Activated T-helper 9 cell treated with anti-CD3 and anti-CD28 coated beads, Interleukin-2, amount 50 U/mL, for 16 hours (primary cell): ENCODE measurements around the gene RPS6KA4.
"Not testable (repeated sequence)": the region's sequence is repeated elsewhere in the genome, so short reads cannot be mapped to it uniquely, and the experiment has no call there.

Experiments
- DNase-seq: peaks from one replicate; pipeline ENCODE4 v3.0.0-alpha.2; 2020; ENCODE audit warnings: low read depth

Gene RPS6KA4

DNA sequence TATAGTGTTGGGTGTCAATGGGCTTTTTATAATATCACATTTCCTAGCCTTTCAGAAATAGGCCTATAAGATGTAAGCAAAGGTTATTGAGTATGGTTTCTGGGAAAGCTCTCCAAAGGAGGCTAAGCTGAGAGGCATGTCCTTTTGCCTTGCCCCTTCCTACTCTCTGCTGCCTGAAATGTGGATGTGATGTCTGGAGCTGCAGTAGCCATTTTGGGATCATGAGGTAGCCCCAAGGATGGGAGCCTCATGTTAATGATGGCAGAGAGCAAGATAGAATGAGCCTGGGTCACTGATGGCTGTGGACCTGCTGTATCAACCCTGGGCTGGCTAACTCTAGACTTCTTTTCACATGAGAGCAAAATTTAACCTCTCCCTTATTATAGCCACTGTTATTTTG, 29.0 kb downstream of the RPS6KA4 start:
- no peak for DNase-seq

- no peak for DNase-seq
Observed at GRCh38 chr11:64388894-64389293, 29.9 kb downstream of the RPS6KA4 start.

DNA sequence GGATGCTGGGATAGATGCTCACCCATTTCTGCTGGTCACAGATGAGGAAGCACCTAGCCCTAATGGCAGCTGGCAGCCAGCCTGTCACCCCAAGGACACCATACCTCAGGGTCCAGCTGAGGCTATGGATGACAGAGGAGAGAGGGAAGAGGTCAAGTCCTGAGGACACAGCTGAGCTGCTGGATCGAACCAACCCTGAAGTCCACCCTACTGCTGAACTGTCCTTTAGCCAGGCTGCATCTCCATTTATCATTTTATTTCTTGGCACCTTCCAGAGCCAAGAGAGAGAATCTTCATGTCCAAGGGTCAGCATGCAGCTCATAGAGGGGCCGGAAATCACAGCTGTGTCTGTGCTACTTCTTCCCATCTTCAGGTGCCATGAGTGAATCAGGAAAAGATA, 30.9 kb downstream of the RPS6KA4 start:
- no peak for DNase-seq

DNA sequence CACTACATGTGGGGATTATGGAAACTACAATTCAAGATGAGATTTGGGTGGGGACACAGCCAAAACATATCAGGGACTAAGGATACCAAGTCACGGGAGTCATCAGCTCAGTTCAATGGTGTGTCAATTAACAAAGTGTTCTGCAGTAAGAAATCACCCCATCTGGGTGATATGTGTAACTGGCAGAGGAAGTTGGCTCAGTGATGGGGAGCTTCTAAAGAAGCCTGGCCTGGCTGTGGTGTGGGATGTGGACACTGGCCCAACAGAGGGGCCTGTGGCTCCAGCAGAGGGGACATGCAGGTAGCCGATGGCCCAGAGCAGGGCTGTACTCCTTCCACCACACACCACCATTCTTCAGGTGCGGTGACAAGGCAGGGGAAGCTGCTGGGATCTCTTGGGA, 31.6 kb downstream of the RPS6KA4 start:
- no peak for DNase-seq

GRCh38 chr11:64391839-64392238, 32.9 kb downstream of the RPS6KA4 start:
- no peak for DNase-seq

GRCh38 chr11:64395545-64396078, 36.6 kb downstream of the RPS6KA4 start:
- DNase-seq, result no peak

DNA sequence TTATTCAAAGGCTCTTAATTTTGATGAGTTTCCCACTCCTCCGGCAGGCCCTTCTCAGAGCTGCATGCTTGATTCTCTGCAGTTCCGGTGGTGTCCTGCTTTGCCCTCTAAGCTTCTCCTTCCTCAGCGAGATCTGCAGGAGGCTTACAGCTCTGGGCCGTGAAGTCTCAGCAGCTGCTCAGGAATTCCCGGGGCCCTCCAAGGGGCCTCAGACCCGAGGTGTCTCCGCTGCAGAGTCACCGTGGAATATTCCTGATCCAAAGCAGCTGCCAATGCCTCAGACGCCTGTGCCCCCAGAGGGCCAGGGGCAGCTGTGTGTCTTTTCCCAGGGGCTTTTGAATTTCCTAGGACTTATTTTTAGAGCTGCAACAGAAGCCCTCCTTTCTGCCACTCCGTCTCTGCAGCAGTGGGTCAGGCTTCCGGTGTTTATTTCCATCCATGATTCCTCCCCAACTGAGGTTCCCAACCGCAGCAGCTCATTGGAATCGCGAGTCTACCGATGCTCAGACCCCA, 37.2 kb downstream of the RPS6KA4 start:
- no peak for DNase-seq

- no peak for DNase-seq
Observed at GRCh38 chr11:64400102-64400501, 41.1 kb downstream of the RPS6KA4 start.

DNA sequence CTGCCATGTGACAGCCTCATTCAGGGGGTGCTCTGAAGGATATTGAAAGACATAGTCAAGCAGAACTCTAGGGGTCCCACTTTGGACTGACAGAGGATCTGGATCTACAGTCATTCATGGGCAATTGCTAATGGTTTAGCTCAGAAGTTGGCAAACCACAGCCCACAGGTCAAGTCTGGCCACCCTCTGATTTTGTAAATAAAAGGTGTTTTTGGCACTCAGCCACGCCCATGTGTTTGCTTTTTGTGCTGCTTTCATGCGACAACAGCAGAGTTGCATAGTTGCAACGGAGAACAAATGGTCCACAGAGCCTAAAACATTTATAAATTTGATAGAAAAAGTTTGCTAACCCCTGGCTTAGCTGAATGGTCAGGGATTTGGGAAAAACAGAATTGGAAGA, 41.7 kb downstream of the RPS6KA4 start:
- DNase-seq, result no peak

DNA sequence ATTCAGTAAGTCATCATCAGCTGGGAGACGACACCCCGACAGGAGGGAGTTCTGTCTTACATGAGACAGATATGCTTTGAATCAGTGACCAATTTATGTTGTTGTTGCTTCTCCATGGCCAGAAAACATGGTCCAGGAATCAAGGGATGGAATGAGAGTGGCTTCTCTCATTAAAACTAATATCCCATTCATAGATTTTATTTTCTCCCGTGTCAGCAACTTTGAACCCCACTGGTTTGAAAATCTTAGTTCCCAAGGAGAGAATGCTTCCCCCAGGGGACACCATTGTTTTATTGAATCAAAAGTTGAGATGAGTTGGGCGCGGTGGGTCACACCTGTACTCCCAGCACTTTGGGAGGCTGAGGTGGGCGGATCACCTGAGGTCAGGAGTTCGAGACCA, 42.8 kb downstream of the RPS6KA4 start:
- no peak for DNase-seq

- no peak for DNase-seq
Observed at GRCh38 chr11:64403106-64403505, 44.1 kb downstream of the RPS6KA4 start.

GRCh38 chr11:64406221-64406946, 47.4 kb downstream of the RPS6KA4 start:
- no peak for DNase-seq

DNA sequence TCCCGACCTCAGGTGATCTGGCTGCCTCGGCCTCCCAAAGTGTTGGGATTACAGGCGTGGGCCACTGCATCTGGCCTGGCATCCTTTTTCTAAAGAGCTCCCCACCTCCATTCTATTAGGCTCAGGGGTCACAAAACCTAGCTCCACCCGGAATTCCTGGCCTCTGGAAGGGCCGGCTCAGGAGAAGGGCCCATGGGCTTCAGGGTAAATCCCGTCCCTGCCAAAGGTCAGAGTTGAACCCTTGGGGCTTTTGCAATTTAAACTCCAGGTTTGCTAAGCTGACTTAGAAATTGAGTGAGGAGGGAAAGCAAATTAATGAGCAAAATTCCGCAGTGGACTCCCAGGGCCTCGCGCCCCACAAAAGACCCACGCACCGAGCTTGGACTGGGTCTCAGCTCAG, 48.3 kb downstream of the RPS6KA4 start:
- DNase-seq, result no peak

GRCh38 chr11:64407630-64408029, 48.7 kb downstream of the RPS6KA4 start:
- DNase-seq, result no peak

DNA sequence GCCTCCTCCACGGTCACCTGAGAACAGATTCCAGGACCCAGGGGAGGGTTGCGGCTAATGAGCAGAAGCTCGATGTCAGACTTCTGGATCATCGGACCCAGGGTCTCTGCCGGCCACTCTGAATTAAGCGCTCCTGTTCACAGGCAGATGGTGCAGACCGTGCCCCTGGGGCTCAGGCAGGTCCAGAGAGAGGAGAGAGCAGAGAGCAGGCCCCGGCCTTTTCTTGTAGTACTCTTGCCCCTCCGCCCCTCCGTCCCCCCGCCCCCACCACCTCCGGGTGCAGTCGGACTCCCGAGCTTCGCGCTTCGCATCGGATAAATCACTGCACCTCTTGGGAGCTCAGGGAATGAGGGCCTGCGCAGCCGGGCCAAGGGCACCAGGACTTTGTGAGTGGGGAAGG, 50.3 kb downstream of the RPS6KA4 start:
- no peak for DNase-seq

DNA sequence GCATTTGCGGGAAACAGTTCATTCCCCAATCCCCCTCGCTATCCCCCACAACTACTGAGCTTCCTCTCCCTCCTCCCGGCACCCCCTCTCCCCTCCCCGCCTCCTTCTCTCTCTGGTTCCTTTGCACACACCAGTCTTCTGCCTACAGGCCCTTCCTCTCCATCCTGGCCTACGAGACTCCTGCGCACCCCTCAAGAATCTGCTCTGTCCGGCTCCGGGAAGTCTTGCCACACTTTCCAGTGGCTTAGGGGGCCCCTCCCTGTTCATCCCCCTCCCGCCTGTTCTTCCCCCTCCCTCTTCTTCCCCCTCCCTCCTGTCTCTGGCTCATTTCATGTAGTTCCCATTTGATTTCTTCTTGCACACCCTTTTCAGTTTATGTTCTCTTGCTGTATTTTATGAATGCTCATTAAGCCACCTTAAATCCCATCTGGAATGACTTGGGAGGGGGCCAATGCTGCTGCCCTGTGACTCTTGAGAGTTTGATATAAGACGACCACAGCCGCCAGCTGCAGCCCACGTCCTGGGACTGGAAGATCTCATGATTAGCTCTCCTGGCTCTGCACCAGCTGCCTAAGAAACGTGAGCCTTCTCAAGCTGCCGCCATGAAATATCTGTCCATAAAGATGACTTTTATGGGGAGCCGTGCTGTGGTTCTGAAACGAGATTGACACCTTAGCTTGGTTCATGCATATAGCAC, 50.9 kb downstream of the RPS6KA4 start:
- no peak for DNase-seq

DNA sequence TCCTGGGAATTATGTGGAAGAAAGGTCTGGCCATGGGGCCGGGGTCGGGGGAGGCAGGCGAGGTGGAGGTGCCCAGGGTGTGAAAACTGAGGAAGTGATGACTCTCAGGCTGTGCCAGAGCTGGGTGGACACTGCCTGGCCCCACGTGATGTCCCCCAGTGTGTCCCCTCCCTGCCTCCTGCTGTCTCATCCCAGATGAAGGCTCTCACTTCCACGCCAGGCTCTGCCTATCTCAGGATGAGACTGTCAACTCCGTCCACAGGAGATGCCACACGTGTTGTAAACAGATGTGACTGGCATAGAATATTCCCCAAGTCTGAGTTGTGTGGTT, 51.4 kb downstream of the RPS6KA4 start:
- no peak for DNase-seq

GRCh38 chr11:64413417-64413816, 54.5 kb downstream of the RPS6KA4 start:
- no peak for DNase-seq

DNA sequence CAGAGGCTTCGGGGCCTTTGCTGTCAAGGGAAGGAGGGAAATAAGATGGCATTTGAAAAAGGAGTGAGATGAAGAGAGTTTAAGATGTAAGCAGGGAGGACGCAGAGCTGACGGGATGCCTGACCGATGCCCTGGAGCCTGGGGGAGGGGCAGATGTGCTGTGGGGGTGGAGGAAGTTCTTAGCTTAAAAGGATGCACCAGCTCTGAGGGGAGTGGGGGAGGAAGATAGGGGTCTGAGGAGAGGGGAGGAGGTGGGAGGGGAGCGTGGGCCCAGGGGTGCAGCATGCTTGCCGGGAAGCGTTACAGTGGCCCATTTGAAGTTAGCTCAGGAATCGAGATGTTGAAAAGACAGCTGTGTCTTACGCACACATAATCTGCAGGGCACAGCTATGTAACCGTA, 56.3 kb downstream of the RPS6KA4 start:
- DNase-seq, result no peak

GRCh38 chr11:64415996-64416728, 57.2 kb downstream of the RPS6KA4 start:
- no peak for DNase-seq

GRCh38 chr11:64418233-64418632, 59.3 kb downstream of the RPS6KA4 start:
- DNase-seq, result not testable (repeated sequence)

- DNase-seq, result no peak
Observed at GRCh38 chr11:64419257-64419790, 60.4 kb downstream of the RPS6KA4 start.
